GM18511 (cell line): ENCODE data around the gene IKBKE.

Experiments used
- ATAC-seq: cut with Tn5 transposase; IDR thresholded peaks from one replicate; pipeline ENCODE4 v1.9.1; 2021; ENCODE audit warnings: mild to moderate bottlenecking, moderate library complexity; ENCODE audit not compliant: unreplicated experiment

The IKBKE gene

GRCh38 chr1:206469933-206470691 lies at the start of gene IKBKE:
Gene IKBKE, plus strand, starts transcription at chr1:206470476. Its CDS starts 2,752 bp downstream, at chr1:206473228.
- peak; percentile 66 for ATAC-seq

GRCh38 chr1:206421616-206422340 lies 48.5 kb upstream of the IKBKE start:
- no peak for ATAC-seq

- ATAC-seq, result no peak
Measured at GRCh38 chr1:206422525-206422924, 47.8 kb upstream of the IKBKE start.

- ATAC-seq, result no peak
Measured at GRCh38 chr1:206427291-206427690, 43.0 kb upstream of the IKBKE start.

GRCh38 chr1:206429421-206429820 lies 40.9 kb upstream of the IKBKE start:
- ATAC-seq, result no peak

GRCh38 chr1:206430031-206430983 lies 40.0 kb upstream of the IKBKE start:
- ATAC-seq, result peak; percentile 97

GRCh38 chr1:206435445-206435844 lies 34.8 kb upstream of the IKBKE start:
- no peak for ATAC-seq

- ATAC-seq, result no peak
Measured at GRCh38 chr1:206438554-206438953, 31.7 kb upstream of the IKBKE start.

- ATAC-seq, result no peak
Measured at GRCh38 chr1:206439205-206439604, 31.1 kb upstream of the IKBKE start.

GRCh38 chr1:206441336-206441967 lies 28.8 kb upstream of the IKBKE start:
- ATAC-seq, result no peak

- no peak for ATAC-seq
Measured at GRCh38 chr1:206442101-206442500, 28.2 kb upstream of the IKBKE start.

- ATAC-seq, result no peak
Measured at GRCh38 chr1:206445116-206445515, 25.2 kb upstream of the IKBKE start.

- no peak for ATAC-seq
Measured at GRCh38 chr1:206445911-206446356, 24.3 kb upstream of the IKBKE start.

- ATAC-seq, result no peak
Measured at GRCh38 chr1:206446688-206447421, 23.4 kb upstream of the IKBKE start.

GRCh38 chr1:206447422-206447765 lies 22.9 kb upstream of the IKBKE start:
- no peak for ATAC-seq

- ATAC-seq, result no peak
Measured at GRCh38 chr1:206447792-206448191, 22.5 kb upstream of the IKBKE start.

- no peak for ATAC-seq
Measured at GRCh38 chr1:206448471-206448870, 21.8 kb upstream of the IKBKE start.

- no peak for ATAC-seq
Measured at GRCh38 chr1:206449565-206449964, 20.7 kb upstream of the IKBKE start.

GRCh38 chr1:206450281-206450680 lies 20.0 kb upstream of the IKBKE start:
- no peak for ATAC-seq

- ATAC-seq, result no peak
Measured at GRCh38 chr1:206451134-206451686, 19.1 kb upstream of the IKBKE start.
